Erythroblast (primary cell): ENCODE results near the gene DST.

Experiments used
- GATA1 ChIP-seq: IDR thresholded peaks from 2 replicates; pipeline ENCODE4 v1.6.1; 2011; ENCODE audit warnings: low read depth, mild to moderate bottlenecking, control low read depth, low read length, moderate library complexity
- POLR2A ChIP-seq: IDR thresholded peaks from 2 replicates; pipeline ENCODE4 v1.6.1; 2011; ENCODE audit warnings: mild to moderate bottlenecking, low read length

- no peak for TF ChIP-seq POLR2A
- TF ChIP-seq GATA1: no peak
These were observed 106.2 kb downstream of the DST start for GRCh38 chr6:56536536-56536935.
